GM19397 (cell line): ENCODE results near the gene FEZ2.
"Not testable (repeated sequence)": the region's sequence is repeated elsewhere in the genome, so short reads cannot be mapped to it uniquely, and the experiment has no call there.

Experiments
- ATAC-seq: cut with Tn5 transposase; IDR thresholded peaks from one replicate; pipeline ENCODE4 v1.9.1; 2021; ENCODE audit warnings: mild to moderate bottlenecking, moderate library complexity; ENCODE audit not compliant: unreplicated experiment

The FEZ2 gene

GRCh38 chr2:36597532-36598377 lies at the start of gene FEZ2:
TSS of gene FEZ2 (minus strand) at chr2:36598168. CDS start at chr2:36598142, 26 bp downstream.
- ATAC-seq = peak; percentile 99

GRCh38 chr2:36634981-36635597 lies 37.1 kb upstream of the FEZ2 start:
- no peak for ATAC-seq

- no peak for ATAC-seq
These were observed 35.6 kb upstream of the FEZ2 start for GRCh38 chr2:36633470-36634092.

GRCh38 chr2:36626756-36627155 lies 28.8 kb upstream of the FEZ2 start:
- ATAC-seq = no peak

GRCh38 chr2:36626071-36626470 lies 28.1 kb upstream of the FEZ2 start:
- no peak for ATAC-seq

GRCh38 chr2:36625304-36625703 lies 27.3 kb upstream of the FEZ2 start:
- ATAC-seq = no peak

- ATAC-seq = no peak
These were observed 22.4 kb upstream of the FEZ2 start for GRCh38 chr2:36620321-36620720.

GRCh38 chr2:36618381-36618780 lies 20.4 kb upstream of the FEZ2 start:
- ATAC-seq = peak; percentile 93

- ATAC-seq = no peak
These were observed 19.0 kb upstream of the FEZ2 start for GRCh38 chr2:36616947-36617346.

GRCh38 chr2:36615222-36615621 lies 17.3 kb upstream of the FEZ2 start:
- no peak for ATAC-seq

GRCh38 chr2:36613801-36614200 lies 15.8 kb upstream of the FEZ2 start:
- no peak for ATAC-seq

- ATAC-seq = no peak
These were observed 13.5 kb upstream of the FEZ2 start for GRCh38 chr2:36611316-36611990.

- ATAC-seq = no peak
These were observed 11.5 kb upstream of the FEZ2 start for GRCh38 chr2:36609507-36609906.

- no peak for ATAC-seq
These were observed 10.0 kb upstream of the FEZ2 start for GRCh38 chr2:36607947-36608346.

GRCh38 chr2:36606925-36607324 lies 9.0 kb upstream of the FEZ2 start:
- no peak for ATAC-seq

- no peak for ATAC-seq
These were observed 7.3 kb upstream of the FEZ2 start for GRCh38 chr2:36605273-36605672.

- not testable (repeated sequence) for ATAC-seq
These were observed 5.7 kb upstream of the FEZ2 start for GRCh38 chr2:36603629-36604028.

- ATAC-seq = no peak
These were observed 901 bp downstream of the FEZ2 start for GRCh38 chr2:36597003-36597531.

- ATAC-seq = no peak
These were observed 1.6 kb downstream of the FEZ2 start for GRCh38 chr2:36596397-36596796.

- no peak for ATAC-seq
These were observed 3.1 kb downstream of the FEZ2 start for GRCh38 chr2:36594849-36595248.

GRCh38 chr2:36589230-36589630 lies 8.7 kb downstream of the FEZ2 start:
- ATAC-seq = no peak
